ENCODE results near the gene ABHD5. TPM values are rescaled to one million over a fixed set of nuclear protein-coding genes. Genes with fewer than 3 reads are reported as not detected.

Gene ABHD5
- total RNA-seq, 1 donor from 2014 or later, result 23.8 TPM

Other genes with a start within 250 kb of the ABHD5 start
- gene ANO10, start 68.9 kb upstream of the ABHD5 start, total RNA-seq, result 28.9 TPM